HEK293 (cell line): ENCODE data around the gene CD44.

Experiments
- CTCF ChIA-PET: fragments of 350-600 bp; formaldehyde crosslinking; extraction: SDS; loops from one replicate; lab custom pipeline; 2021; ENCODE audit warnings: antibody characterized with exemption; lab: Yijun Ruan, JAX
- POLR2A ChIA-PET: fragments of 300-600 bp; formaldehyde crosslinking; extraction: SDS; loops from one replicate; lab custom pipeline; 2020; ENCODE audit warnings: antibody characterized with exemption, inconsistent platforms; lab: Yijun Ruan, JAX
- H3K27ac ChIP-seq: fragments of 200-500 bp; sonication (Bioruptor generic); 2 replicates; pipeline ENCODE4 v1.5.1; 2014; ENCODE audit warnings: low read depth, low read length, control low read depth, inconsistent platforms; ENCODE audit errors: extremely low read depth
- H3K36me3 ChIP-seq, 2 experiments: fragments of 200-500 bp in 1 of 2; sonication (Bioruptor generic) in 1 of 2; 1 replicate in 1 of 2; 2 replicates in 1 of 2; pipeline ENCODE4 v1.5.1; 2014 to 2017; ENCODE audit warnings: inconsistent platforms in 2 of 2, low read length in 2 of 2; ENCODE audit not compliant: control insufficient read depth in 2 of 2, insufficient read depth in 1 of 2
- H3K4me1 ChIP-seq: fragments of 200-500 bp; sonication (Bioruptor generic); 2 replicates; pipeline ENCODE4 v1.5.1; 2014; ENCODE audit warnings: mild to moderate bottlenecking, low read length, inconsistent platforms; ENCODE audit not compliant: control insufficient read depth, insufficient read depth
- H3K4me3 ChIP-seq: 2 replicates; pipeline ENCODE4 v1.5.1; 2011; ENCODE audit warnings: low read depth, mild to moderate bottlenecking, control low read depth, low read length, moderate library complexity
- H3K9me3 ChIP-seq: fragments of 200-500 bp; sonication (Bioruptor generic); 2 replicates; pipeline ENCODE4 v1.5.1; 2014; ENCODE audit warnings: low read depth, low read length, inconsistent platforms; ENCODE audit not compliant: control insufficient read depth, insufficient read depth
- SALL2 ChIP-seq: fragments of 450-650 bp; formaldehyde crosslinking; IDR thresholded peaks from 2 replicates; pipeline ENCODE4 v1.5.0; 2017; ENCODE audit warnings: missing biosample characterization, mild to moderate bottlenecking, missing genetic modification characterization, borderline replicate concordance
- ZBTB48 ChIP-seq: fragments of 450-650 bp; formaldehyde crosslinking; IDR thresholded peaks from 2 replicates; pipeline ENCODE4 v1.5.1; 2016; ENCODE audit warnings: missing biosample characterization, missing genetic modification characterization
- ZBTB7A ChIP-seq: fragments of 450-650 bp; formaldehyde crosslinking; IDR thresholded peaks from 2 replicates; pipeline ENCODE4 v1.5.1; 2016; ENCODE audit warnings: low read depth, missing biosample characterization, missing genetic modification characterization
- ZEB2 ChIP-seq: fragments of 450-650 bp; formaldehyde crosslinking; IDR thresholded peaks from 2 replicates; pipeline ENCODE4 v1.5.1; 2016; ENCODE audit warnings: missing biosample characterization, missing genetic modification characterization
- ZFHX2 ChIP-seq: fragments of 450-650 bp; formaldehyde crosslinking; conservative IDR thresholded peaks from 2 replicates; pipeline ENCODE4 v1.5.1; 2016; ENCODE audit warnings: missing biosample characterization, missing genetic modification characterization
- ZFP37 ChIP-seq: fragments of 450-650 bp; formaldehyde crosslinking; IDR thresholded peaks from 2 replicates; pipeline ENCODE4 v1.5.1; 2016; ENCODE audit warnings: missing biosample characterization, missing genetic modification characterization
- ZNF140 ChIP-seq: fragments of 450-650 bp; formaldehyde crosslinking; IDR thresholded peaks from 2 replicates; pipeline ENCODE4 v1.5.1; 2016; ENCODE audit warnings: missing biosample characterization, missing genetic modification characterization
- ZNF175 ChIP-seq: fragments of 450-650 bp; formaldehyde crosslinking; IDR thresholded peaks from 2 replicates; pipeline ENCODE4 v1.5.1; 2016; ENCODE audit warnings: missing biosample characterization, missing genetic modification characterization
- ZNF302 ChIP-seq: fragments of 450-650 bp; formaldehyde crosslinking; IDR thresholded peaks from 2 replicates; pipeline ENCODE4 v1.5.1; 2016; ENCODE audit warnings: missing biosample characterization, missing genetic modification characterization, low read depth
- ZNF449 ChIP-seq: fragments of 450-650 bp; formaldehyde crosslinking; IDR thresholded peaks from 2 replicates; pipeline ENCODE4 v1.5.1; 2017; ENCODE audit warnings: missing biosample characterization, mild to moderate bottlenecking, missing genetic modification characterization, moderate library complexity
- ZNF518A ChIP-seq: fragments of 450-650 bp; formaldehyde crosslinking; conservative IDR thresholded peaks from 2 replicates; pipeline ENCODE4 v1.5.1; 2016; ENCODE audit warnings: low read depth, missing biosample characterization, missing genetic modification characterization
- ZNF548 ChIP-seq: fragments of 450-650 bp; formaldehyde crosslinking; IDR thresholded peaks from 2 replicates; pipeline ENCODE4 v1.5.1; 2016; ENCODE audit warnings: missing biosample characterization, missing genetic modification characterization
- ZNF571 ChIP-seq: fragments of 450-650 bp; formaldehyde crosslinking; IDR thresholded peaks from 2 replicates; pipeline ENCODE4 v1.5.0; 2017; ENCODE audit warnings: missing biosample characterization, missing genetic modification characterization
- ZNF610 ChIP-seq: fragments of 450-650 bp; formaldehyde crosslinking; IDR thresholded peaks from 2 replicates; pipeline ENCODE4 v1.5.1; 2016; ENCODE audit warnings: missing biosample characterization, missing genetic modification characterization, borderline replicate concordance
- ZNF664 ChIP-seq: fragments of 450-650 bp; formaldehyde crosslinking; IDR thresholded peaks from 2 replicates; pipeline ENCODE4 v1.5.1; 2016; ENCODE audit warnings: missing biosample characterization, missing genetic modification characterization
- ZNF701 ChIP-seq: fragments of 450-650 bp; formaldehyde crosslinking; IDR thresholded peaks from 2 replicates; pipeline ENCODE4 v1.5.1; 2016; ENCODE audit warnings: missing biosample characterization, missing genetic modification characterization
- ZNF747 ChIP-seq: fragments of 450-650 bp; formaldehyde crosslinking; IDR thresholded peaks from 2 replicates; pipeline ENCODE4 v1.5.1; 2016; ENCODE audit warnings: missing biosample characterization, missing genetic modification characterization
- ZNF776 ChIP-seq: fragments of 450-650 bp; formaldehyde crosslinking; IDR thresholded peaks from 2 replicates; pipeline ENCODE4 v1.5.0; 2017; ENCODE audit warnings: missing biosample characterization, missing genetic modification characterization, borderline replicate concordance
- ZNF785 ChIP-seq: fragments of 450-650 bp; formaldehyde crosslinking; IDR thresholded peaks from 2 replicates; pipeline ENCODE4 v1.5.1; 2016; ENCODE audit warnings: missing biosample characterization, missing genetic modification characterization
- ZNF791 ChIP-seq: fragments of 450-650 bp; formaldehyde crosslinking; IDR thresholded peaks from 2 replicates; pipeline ENCODE4 v1.5.1; 2016; ENCODE audit warnings: missing biosample characterization, missing genetic modification characterization
- ZNF792 ChIP-seq: fragments of 450-650 bp; formaldehyde crosslinking; IDR thresholded peaks from 2 replicates; pipeline ENCODE4 v1.5.1; 2016; ENCODE audit warnings: missing biosample characterization, missing genetic modification characterization
- ZNF843 ChIP-seq: fragments of 450-650 bp; formaldehyde crosslinking; IDR thresholded peaks from 2 replicates; pipeline ENCODE4 v1.5.1; 2016; ENCODE audit warnings: missing biosample characterization, missing genetic modification characterization

Gene CD44

GRCh38 chr11:35141571-35141971 lies 2.6 kb downstream of the CD44 start:
- Histone ChIP-seq H3K27ac (no peak overlapping the region), H3K9me3 (no peaks in the 10 kb centered on the region), H3K4me3 (no peak overlapping the region)
- no peak for TF ChIP-seq ZNF843 (tag by site-specific recombination)
- no peak for TF ChIP-seq ZBTB48 (tag by site-specific recombination)
- no peak for TF ChIP-seq ZNF140
- TF ChIP-seq, all 188 proteins: peak for 0
- ChIA-PET CTCF (interaction anchor here (0.6 to 1.1 kb wide), 2 partner anchors 16 to 1093 kb away, joined by 3 to 4 read pairs; no protein-coding TSS in a partner anchor), POLR2A (no interaction called here)
- H3K4me1 ChIP-seq: no peaks in the 10 kb centered on the region
- H3K36me3 ChIP-seq: no peaks in the 10 kb centered on the region

- ChIA-PET CTCF (no interaction called here), POLR2A (no interaction called here)
- Histone ChIP-seq H3K9me3 (no peaks in the 10 kb centered on the region), H3K36me3 (no peaks in the 10 kb centered on the region), H3K4me1 (no peaks in the 10 kb centered on the region), H3K4me3 (no peak overlapping the region), H3K27ac (no peak overlapping the region)
- peak; percentile 72 for TF ChIP-seq ZFP37 (tag by site-specific recombination)
- no peak for TF ChIP-seq ZNF776 (tag by site-specific recombination)
These were observed 3.6 kb downstream of the CD44 start for GRCh38 chr11:35142481-35143075.

- Histone ChIP-seq H3K9me3 (no peaks in the 10 kb centered on the region), H3K4me3 (no peak overlapping the region), H3K4me1 (no peaks in the 10 kb centered on the region), H3K27ac (no peak overlapping the region), H3K36me3 (no peaks in the 10 kb centered on the region)
- no peak for TF ChIP-seq ZNF302 (tag by site-specific recombination)
- TF ChIP-seq ZNF610 (tag by site-specific recombination): no peak
- no peak for TF ChIP-seq ZNF664 (tag by site-specific recombination)
- no peak for TF ChIP-seq SALL2 (tag by site-specific recombination)
- no peak for TF ChIP-seq ZNF175 (tag by site-specific recombination)
- TF ChIP-seq ZEB2 (tag by site-specific recombination): no peak
- no peak for TF ChIP-seq ZNF571 (tag by site-specific recombination)
- TF ChIP-seq ZNF548 (tag by site-specific recombination): no peak
- no peak for TF ChIP-seq ZNF792 (tag by site-specific recombination)
- no peak for TF ChIP-seq ZNF791
- no peak for TF ChIP-seq ZNF785 (tag by site-specific recombination)
- ChIA-PET CTCF (no interaction called here), POLR2A (no interaction called here)
These were observed 4.5 kb downstream of the CD44 start for GRCh38 chr11:35143297-35144135.

- Histone ChIP-seq H3K9me3 (no peaks in the 10 kb centered on the region), H3K4me1 (no peaks in the 10 kb centered on the region), H3K27ac (no peak overlapping the region), H3K4me3 (no peak overlapping the region), H3K36me3 (no peaks in the 10 kb centered on the region)
- CTCF ChIA-PET: no interaction called here
- POLR2A ChIA-PET: no interaction called here
- TF ChIP-seq ZNF518A (tag by site-specific recombination) (no peak), ZNF701 (tag by site-specific recombination) (no peak), ZNF747 (tag by site-specific recombination) (no peak), ZBTB7A (tag by site-specific recombination) (no peak), ZNF449 (peak; percentile 94), ZFHX2 (tag by site-specific recombination) (no peak)
These were observed 5.3 kb downstream of the CD44 start for GRCh38 chr11:35144136-35144741.
